Activated naive CD4-positive, alpha-beta T cell treated with anti-CD3 and anti-CD28 coated beads, Interleukin-2, amount 10 ng/mL, durations not matched to agents 7 days and 5 days (primary cell): ENCODE results near the gene IKZF1.

Experiments used
- CTCF ChIA-PET: fragments of 350-600 bp; sonication (Branson Sonifier 250); formaldehyde crosslinking; loops from one replicate; lab custom pipeline; 2021; ENCODE audit warnings: antibody characterized with exemption; lab: Charles Lee
- DNase-seq: peaks from one replicate; pipeline ENCODE4 v3.0.0-alpha.2; 2020
- H3K27ac Mint-ChIP-seq: one replicate; pipeline ENCODE4 v1.8.0; 2021; ENCODE audit warnings: mild to moderate bottlenecking, moderate library complexity, mixed read lengths
- H3K27me3 Mint-ChIP-seq: one replicate; pipeline ENCODE4 v1.8.0; 2021; ENCODE audit warnings: mild to moderate bottlenecking, mixed read lengths
- H3K36me3 Mint-ChIP-seq: one replicate; pipeline ENCODE4 v1.8.0; 2021; ENCODE audit warnings: mixed read lengths
- H3K4me1 Mint-ChIP-seq: one replicate; pipeline ENCODE4 v1.8.0; 2021; ENCODE audit warnings: mixed read lengths
- H3K4me3 Mint-ChIP-seq: one replicate; pipeline ENCODE4 v1.8.0; 2021; ENCODE audit warnings: mild to moderate bottlenecking, moderate library complexity, mixed read lengths
- H3K9me3 Mint-ChIP-seq: one replicate; pipeline ENCODE4 v1.8.0; 2021; ENCODE audit warnings: mixed read lengths

The IKZF1 gene

GRCh38 chr7:50292763-50293162 lies 11.8 kb upstream of the IKZF1 start:
- no peak overlapping the region for H3K27ac Mint-ChIP-seq
- no peaks in the 10 kb centered on the region for H3K9me3 Mint-ChIP-seq
- no peak overlapping the region for H3K4me3 Mint-ChIP-seq
- H3K27me3 Mint-ChIP-seq: peaks cover 6% of the 10 kb centered on the region
- H3K36me3 Mint-ChIP-seq: peaks cover 3% of the 10 kb centered on the region
- CTCF ChIA-PET: interaction anchor here (1.4 kb wide), 1 partner anchor 11 kb away, joined by 6 read pairs; no protein-coding TSS in a partner anchor
- H3K4me1 Mint-ChIP-seq: peaks cover 16% of the 10 kb centered on the region
- no peak for DNase-seq

- CTCF ChIA-PET: interaction anchor here (1.1 to 1.4 kb wide), 2 partner anchors 11 to 25 kb away, joined by 3 to 6 read pairs; no protein-coding TSS in a partner anchor
- H3K4me3 Mint-ChIP-seq: no peak overlapping the region
- H3K9me3 Mint-ChIP-seq: no peaks in the 10 kb centered on the region
- no peak for DNase-seq
- peaks cover 16% of the 10 kb centered on the region for H3K4me1 Mint-ChIP-seq
- H3K36me3 Mint-ChIP-seq: peaks cover 3% of the 10 kb centered on the region
- peaks cover 6% of the 10 kb centered on the region for H3K27me3 Mint-ChIP-seq
- no peak overlapping the region for H3K27ac Mint-ChIP-seq
Measured at GRCh38 chr7:50293509-50294179, 10.9 kb upstream of the IKZF1 start.

- H3K27me3 Mint-ChIP-seq: peaks cover 6% of the 10 kb centered on the region
- CTCF ChIA-PET: interaction anchor here (1.4 kb wide), 1 partner anchor 88 kb away, joined by 4 read pairs; no protein-coding TSS in a partner anchor
- no peak overlapping the region for H3K27ac Mint-ChIP-seq
- peaks cover 22% of the 10 kb centered on the region for H3K4me1 Mint-ChIP-seq
- H3K36me3 Mint-ChIP-seq: peaks cover 3% of the 10 kb centered on the region
- H3K4me3 Mint-ChIP-seq: no peak overlapping the region
- no peak for DNase-seq
- no peaks in the 10 kb centered on the region for H3K9me3 Mint-ChIP-seq
Measured at GRCh38 chr7:50295133-50295532, 9.4 kb upstream of the IKZF1 start.

GRCh38 chr7:50296799-50297198 lies 7.7 kb upstream of the IKZF1 start:
- CTCF ChIA-PET: no interaction called here
- H3K27ac Mint-ChIP-seq: no peak overlapping the region
- no peak overlapping the region for H3K4me3 Mint-ChIP-seq
- H3K36me3 Mint-ChIP-seq: peaks cover 3% of the 10 kb centered on the region
- peaks cover 37% of the 10 kb centered on the region for H3K4me1 Mint-ChIP-seq
- no peaks in the 10 kb centered on the region for H3K9me3 Mint-ChIP-seq
- H3K27me3 Mint-ChIP-seq: peaks cover 10% of the 10 kb centered on the region
- no peak for DNase-seq

GRCh38 chr7:50298811-50299562 lies 5.5 kb upstream of the IKZF1 start:
- Mint-ChIP-seq H3K27me3 (peaks cover 15% of the 10 kb centered on the region), H3K4me3 (no peak overlapping the region), H3K27ac (no peak overlapping the region), H3K36me3 (peaks cover 3% of the 10 kb centered on the region), H3K4me1 (peaks cover 41% of the 10 kb centered on the region), H3K9me3 (no peaks in the 10 kb centered on the region)
- CTCF ChIA-PET: interaction anchor here (0.8 to 1.4 kb wide), 3 partner anchors 26 to 88 kb away, joined by 3 to 6 read pairs (median 4); no protein-coding TSS in a partner anchor
- DNase-seq: no peak

GRCh38 chr7:50300336-50300735 lies 4.2 kb upstream of the IKZF1 start:
- no peak for DNase-seq
- Mint-ChIP-seq H3K27me3 (peaks cover 15% of the 10 kb centered on the region), H3K36me3 (peaks cover 6% of the 10 kb centered on the region), H3K4me3 (peak overlapping the region; percentile 19), H3K27ac (peak overlapping the region; percentile 20), H3K4me1 (peaks cover 41% of the 10 kb centered on the region), H3K9me3 (no peaks in the 10 kb centered on the region)
- CTCF ChIA-PET: interaction anchor here (0.8 to 1.9 kb wide), 6 partner anchors 11 to 95 kb away, joined by 3 to 6 read pairs (median 4); no protein-coding TSS in a partner anchor

- Mint-ChIP-seq H3K27ac (peak overlapping the region; percentile 93), H3K9me3 (no peaks in the 10 kb centered on the region), H3K4me3 (peak overlapping the region; percentile 85), H3K36me3 (peaks cover 29% of the 10 kb centered on the region), H3K4me1 (peaks cover 38% of the 10 kb centered on the region), H3K27me3 (peaks cover 9% of the 10 kb centered on the region)
- CTCF ChIA-PET: interaction anchor here (1.0 to 1.1 kb wide), 3 partner anchors 35 to 65 kb away, joined by 3 to 4 read pairs (median 3); no protein-coding TSS in a partner anchor
- DNase-seq: no peak
Measured at GRCh38 chr7:50302486-50303334, 1.8 kb upstream of the IKZF1 start.

- H3K4me3 Mint-ChIP-seq: peak overlapping the region; percentile 85
- peaks cover 9% of the 10 kb centered on the region for H3K27me3 Mint-ChIP-seq
- DNase-seq: peak; percentile 65
- no peaks in the 10 kb centered on the region for H3K9me3 Mint-ChIP-seq
- peaks cover 37% of the 10 kb centered on the region for H3K36me3 Mint-ChIP-seq
- peaks cover 38% of the 10 kb centered on the region for H3K4me1 Mint-ChIP-seq
- CTCF ChIA-PET: interaction anchor here (1.0 to 1.1 kb wide), 2 partner anchors 36 to 38 kb away, joined by 3 to 4 read pairs; no protein-coding TSS in a partner anchor
- H3K27ac Mint-ChIP-seq: peak overlapping the region; percentile 93
Measured at GRCh38 chr7:50303335-50304128, 984 bp upstream of the IKZF1 start.

GRCh38 chr7:50304911-50305582 lies 531 bp downstream of the IKZF1 start:
- CTCF ChIA-PET: interaction anchor here (0.8 to 8.3 kb wide), 11 partner anchors 8 to 112 kb away, joined by 3 to 34 read pairs (median 3); no protein-coding TSS in a partner anchor
- Mint-ChIP-seq H3K36me3 (peaks cover 51% of the 10 kb centered on the region), H3K4me3 (peak overlapping the region; percentile 99), H3K27me3 (peaks cover 9% of the 10 kb centered on the region), H3K9me3 (no peaks in the 10 kb centered on the region), H3K27ac (peak overlapping the region; percentile 99), H3K4me1 (peaks cover 36% of the 10 kb centered on the region)
- peak; percentile 80 for DNase-seq

GRCh38 chr7:50305583-50306493 lies 1.3 kb downstream of the IKZF1 start:
- no peak for DNase-seq
- Mint-ChIP-seq H3K36me3 (peaks cover 58% of the 10 kb centered on the region), H3K27ac (peak overlapping the region; percentile 99), H3K9me3 (no peaks in the 10 kb centered on the region), H3K27me3 (peaks cover 5% of the 10 kb centered on the region), H3K4me1 (peaks cover 28% of the 10 kb centered on the region), H3K4me3 (peak overlapping the region; percentile 99)
- CTCF ChIA-PET: interaction anchor here (0.8 to 8.3 kb wide), 13 partner anchors 7 to 111 kb away, joined by 3 to 34 read pairs (median 3); no protein-coding TSS in a partner anchor

- Mint-ChIP-seq H3K27ac (peak overlapping the region; percentile 99), H3K36me3 (peaks cover 62% of the 10 kb centered on the region), H3K9me3 (no peaks in the 10 kb centered on the region), H3K4me1 (peaks cover 20% of the 10 kb centered on the region), H3K4me3 (peak overlapping the region; percentile 99), H3K27me3 (peaks cover 5% of the 10 kb centered on the region)
- DNase-seq: no peak
- CTCF ChIA-PET: interaction anchor here (0.7 to 8.3 kb wide), 15 partner anchors 14 to 161 kb away, joined by 3 to 75 read pairs (median 4); no protein-coding TSS in a partner anchor
Measured at GRCh38 chr7:50306494-50307367, 2.2 kb downstream of the IKZF1 start.
